HepG2 (cell line): ENCODE data around the gene CAMK1D. TPM values are rescaled to one million over a fixed set of nuclear protein-coding genes. Genes with fewer than 3 reads are reported as not detected.

ENCODE experiments used
- ATAC-seq: fragments of 200-7000 bp; cut with Tn5 transposase; 3 replicates; pipeline ENCODE4 v1.9.1; 2020; ENCODE audit warnings: mild to moderate bottlenecking, moderate library complexity
- BruUV-seq: library from RNA; stranded (reverse); fragments of 400-500 nt; replicated peaks from 2 replicates; lab custom pipeline; 2021; lab: Mats Ljungman, UMichigan
- CTCF ChIA-PET: fragments of 300-600 bp; formaldehyde crosslinking; extraction: SDS; loops from one replicate; lab custom pipeline; 2021; ENCODE audit warnings: low total read pairs, inconsistent platforms, low intra/inter-chr PET ratio; lab: Yijun Ruan, JAX
- POLR2A ChIA-PET: fragments of 350-600 bp; sonication (Branson Sonifier 250); formaldehyde crosslinking; loops from one replicate; lab custom pipeline; 2020; ENCODE audit warnings: antibody characterized with exemption, inconsistent platforms; lab: Yijun Ruan, JAX
- DNase-seq: peaks from one replicate; pipeline ENCODE4 v3.0.0-alpha.2; 2015; ENCODE audit warnings: low spot score
- FAIRE-seq: peaks from 3 replicates; lab custom pipeline; 2011; peaks lifted over from hg19 to GRCh38; lab: Jason Lieb, UNC
- H2AFZ ChIP-seq: one replicate; pipeline ENCODE4 v1.6.1; 2011; ENCODE audit warnings: low read length, inconsistent platforms
- H3K27ac ChIP-seq: fragments of 300-600 bp; 3 replicates; pipeline ENCODE4 v1.8.0; 2011; ENCODE audit warnings: mixed run types, mild to moderate bottlenecking, mixed read lengths, low read length, inconsistent platforms; ENCODE audit not compliant: insufficient read depth; ENCODE audit errors: extremely low read length
- H3K27me3 ChIP-seq, 2 experiments: fragments of 200-600 bp in 1 of 2; 2 replicates in 1 of 2; 3 replicates in 1 of 2; pipeline versions ENCODE4 v1.6.0 to v1.8.0; 2011; ENCODE audit warnings: low read length in 2 of 2, mild to moderate bottlenecking in 2 of 2, moderate library complexity in 2 of 2, inconsistent platforms in 1 of 2; ENCODE audit not compliant: insufficient read depth in 2 of 2, control insufficient read depth in 1 of 2
- H3K36me3 ChIP-seq, 2 experiments: fragments of 200-600 bp in 1 of 2; replicated peaks in 1 of 2; 2 replicates in 1 of 2; 3 replicates in 1 of 2; pipeline versions ENCODE4 v1.5.1 to v1.8.0; 2011; ENCODE audit warnings: low read length in 2 of 2, inconsistent platforms in 1 of 2; ENCODE audit not compliant: insufficient read depth in 2 of 2, control insufficient read depth in 1 of 2
- H3K4me1 ChIP-seq: 2 replicates; pipeline ENCODE4 v1.5.1; 2012; ENCODE audit warnings: low read length, inconsistent platforms; ENCODE audit not compliant: insufficient read depth
- H3K4me2 ChIP-seq: 2 replicates; pipeline ENCODE4 v1.6.0; 2011; ENCODE audit warnings: low read depth, low read length, inconsistent platforms
- H3K4me3 ChIP-seq, 3 experiments: fragments of 200-600 bp in 1 of 3; sonication (generic), shearing (Covaris generic) in 1 of 3; replicated peaks in 1 of 3; 2 replicates each; pipeline ENCODE4 v1.5.1; 2011 to 2016; ENCODE audit warnings: low read length in 3 of 3, inconsistent platforms in 2 of 3, low read depth in 2 of 3, mild to moderate bottlenecking in 2 of 3, control low read depth in 1 of 3, mixed read lengths in 1 of 3; ENCODE audit not compliant: insufficient read depth in 1 of 3
- H3K79me2 ChIP-seq: one replicate; pipeline ENCODE4 v1.6.1; 2011; ENCODE audit warnings: low read length, inconsistent platforms; ENCODE audit not compliant: insufficient read depth
- H3K9ac ChIP-seq: 2 replicates; pipeline ENCODE4 v1.6.0; 2011; ENCODE audit warnings: mild to moderate bottlenecking, low read depth, low read length, inconsistent platforms; ENCODE audit not compliant: insufficient read depth
- H3K9me3 ChIP-seq: 2 replicates; pipeline ENCODE4 v1.5.1; 2012; ENCODE audit warnings: mild to moderate bottlenecking, low read length
- H4K20me1 ChIP-seq: 2 replicates; pipeline ENCODE4 v1.6.0; 2011; ENCODE audit warnings: inconsistent platforms, mild to moderate bottlenecking, low read length, moderate library complexity; ENCODE audit not compliant: insufficient read depth
- HOXA5 ChIP-seq: sonication (generic); formaldehyde crosslinking; IDR thresholded peaks from 2 replicates; pipeline ENCODE4 v1.4.0; 2020; ENCODE audit warnings: missing genetic modification reagents
- ZNF180 ChIP-seq: sonication (generic); formaldehyde crosslinking; IDR thresholded peaks from 2 replicates; pipeline ENCODE4 v1.4.0; 2020; ENCODE audit warnings: low read depth, missing genetic modification reagents, borderline replicate concordance
- ZSCAN25 ChIP-seq: sonication (generic); formaldehyde crosslinking; IDR thresholded peaks from 2 replicates; pipeline ENCODE4 v1.8.0; 2022; ENCODE audit warnings: mild to moderate bottlenecking, missing genetic modification reagents
- WGBS: methylation state at CpG from one replicate; pipeline ENCODE4 v1.1.6; 2017; ENCODE audit warnings: low lambda C conversion rate; 5-methylcytosine and 5-hydroxymethylcytosine counted together
- in situ Hi-C: cut with HindIII; loops from 2 replicates; pipeline ENCODE4 v1.10.0; 2017; ENCODE audit warnings: low pct_unique_long_range_greater_than_20kb; ENCODE audit not compliant: extremely low pct_ligation_motif_present
- intact Hi-C: fragments of 100-400 bp; cut with micrococcal nuclease; formaldehyde crosslinking; loops from one replicate; pipeline ENCODE4 v1.10.0; 2022; ENCODE audit not compliant: unreplicated experiment
- polyA plus RNA-seq, 8 experiments: library from polyadenylated mRNA; depleted of rRNA in 3 of 8; stranded (reverse) in 7 of 8; unstranded in 1 of 8; fragments of >200 nt; fragmentation: Illumina TruSeq in 4 of 8; extraction: Trizol in 4 of 8; gene quantifications; 2 replicates each; pipeline versions ENCODE4 v1.2.1 to v1.2.3, GENCODE V29; 2011 to 2016; ENCODE audit warnings: low read depth in 4 of 8, missing spikeins in 1 of 8, mixed read lengths in 1 of 8; ENCODE audit not compliant: insufficient read depth in 1 of 8
- total RNA-seq, 5 experiments: library from RNA; depleted of rRNA; stranded (reverse); fragments of >200 nt; fragmentation: Illumina TruSeq; extraction: Trizol; gene quantifications; 2 replicates each; pipeline ENCODE4 v1.2.3, GENCODE V29; 2016; ENCODE audit warnings: low read depth in 1 of 5
- TF ChIP-seq, protein P1 (sequence below): sonication (generic); formaldehyde crosslinking; IDR thresholded peaks from 2 replicates; pipeline ENCODE4 v1.9.0; 2021; ENCODE audit warnings: missing genetic modification reagents, mild to moderate bottlenecking, borderline replicate concordance
- TF ChIP-seq, protein P2 (sequence below): fragments of 450-650 bp; IDR thresholded peaks from 2 replicates; pipeline ENCODE4 v1.6.1; 2016

CAMK1D gene
- total and polyA plus RNA-seq, 2 of the 13 experiments (the other 11 are each of a cell fraction or from before 2014, with no cell fraction given) = under 0.01 TPM; not detected in 1

DNA sequence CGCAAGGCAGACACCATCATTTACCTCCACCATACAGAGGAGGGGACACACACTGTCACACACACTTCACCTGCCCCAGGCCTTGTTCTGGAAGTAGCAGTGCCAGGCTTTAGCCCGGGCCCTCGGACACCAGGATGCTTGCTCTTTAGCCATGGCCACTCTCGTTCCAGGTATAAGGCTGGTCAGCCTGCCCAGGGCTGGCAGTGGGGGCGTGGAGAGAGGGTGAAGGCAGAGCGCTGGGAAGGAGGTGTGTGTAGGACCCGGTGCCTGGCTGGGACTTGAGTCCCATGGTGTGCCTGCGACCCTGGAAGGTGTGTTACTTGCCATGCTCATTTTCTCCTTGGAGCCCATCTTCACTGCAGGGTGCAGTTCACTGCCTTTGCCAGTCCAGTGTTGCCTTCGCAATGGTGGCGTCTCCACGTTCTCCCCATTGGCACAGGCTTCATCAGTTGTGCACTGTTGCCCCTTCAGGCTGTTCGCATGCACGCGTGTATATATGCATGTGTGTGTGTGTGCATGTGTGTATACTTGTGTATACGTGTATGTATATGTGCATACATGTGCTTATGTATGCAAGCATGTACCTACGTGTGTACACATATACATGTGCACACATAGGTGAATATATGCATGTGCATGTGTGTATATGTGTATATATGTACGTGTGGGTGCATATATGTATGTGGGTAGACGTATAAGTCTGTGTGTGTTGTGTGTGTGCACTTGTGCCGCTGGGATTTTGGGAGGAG, 153.4 kb downstream of the CAMK1D start:
- intact Hi-C loops = no loop called here
- Histone ChIP-seq H4K20me1 (no peaks in the 10 kb centered on the region), H3K4me2 (no peak overlapping the region), H3K9ac (no peak overlapping the region), H3K27me3 (no peaks in the 10 kb centered on the region; a peak in 1 of 5 replicates), H2AFZ (no peak overlapping the region), H3K9me3 (no peaks in the 10 kb centered on the region), H3K4me1 (peaks cover 18% of the 10 kb centered on the region), H3K27ac (no peak overlapping the region)
- FAIRE-seq (no peak), ATAC-seq (no peak), DNase-seq (no peak)
- 68% methylated on average over 11 of the region's 19 CpGs for WGBS
- no peak for TF ChIP-seq ZNF180 (CRISPR knock-in tag)
- TF ChIP-seq, protein P1, sequence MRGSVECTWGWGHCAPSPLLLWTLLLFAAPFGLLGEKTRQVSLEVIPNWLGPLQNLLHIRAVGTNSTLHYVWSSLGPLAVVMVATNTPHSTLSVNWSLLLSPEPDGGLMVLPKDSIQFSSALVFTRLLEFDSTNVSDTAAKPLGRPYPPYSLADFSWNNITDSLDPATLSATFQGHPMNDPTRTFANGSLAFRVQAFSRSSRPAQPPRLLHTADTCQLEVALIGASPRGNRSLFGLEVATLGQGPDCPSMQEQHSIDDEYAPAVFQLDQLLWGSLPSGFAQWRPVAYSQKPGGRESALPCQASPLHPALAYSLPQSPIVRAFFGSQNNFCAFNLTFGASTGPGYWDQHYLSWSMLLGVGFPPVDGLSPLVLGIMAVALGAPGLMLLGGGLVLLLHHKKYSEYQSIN (CRISPR knock-in tag) = no peak
- TF ChIP-seq, protein P2, sequence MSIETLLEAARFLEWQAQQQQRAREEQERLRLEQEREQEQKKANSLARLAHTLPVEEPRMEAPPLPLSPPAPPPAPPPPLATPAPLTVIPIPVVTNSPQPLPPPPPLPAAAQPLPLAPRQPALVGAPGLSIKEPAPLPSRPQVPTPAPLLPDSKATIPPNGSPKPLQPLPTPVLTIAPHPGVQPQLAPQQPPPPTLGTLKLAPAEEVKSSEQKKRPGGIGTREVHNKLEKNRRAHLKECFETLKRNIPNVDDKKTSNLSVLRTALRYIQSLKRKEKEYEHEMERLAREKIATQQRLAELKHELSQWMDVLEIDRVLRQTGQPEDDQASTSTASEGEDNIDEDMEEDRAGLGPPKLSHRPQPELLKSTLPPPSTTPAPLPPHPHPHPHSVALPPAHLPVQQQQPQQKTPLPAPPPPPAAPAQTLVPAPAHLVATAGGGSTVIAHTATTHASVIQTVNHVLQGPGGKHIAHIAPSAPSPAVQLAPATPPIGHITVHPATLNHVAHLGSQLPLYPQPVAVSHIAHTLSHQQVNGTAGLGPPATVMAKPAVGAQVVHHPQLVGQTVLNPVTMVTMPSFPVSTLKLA = peak; percentile 86
- TF ChIP-seq ZSCAN25 (CRISPR knock-in tag) = no peak
- no peak for TF ChIP-seq HOXA5
- TF ChIP-seq, all 625 proteins: peak for 1
- ChIA-PET POLR2A (no interaction called here), CTCF (no interaction called here)
- Histone ChIP-seq H3K79me2 (no peaks in the 10 kb centered on the region), H3K36me3 (no peaks in the 10 kb centered on the region), H3K4me3 (no peak overlapping the region)
- no TSS peak for BruUV-seq
- in situ Hi-C loops = no loop called here
